Spleen (tissue), 11 donors: ENCODE data around the gene GRM5. TPM values are rescaled to one million over a fixed set of nuclear protein-coding genes. Genes with fewer than 3 reads are reported as not detected.

Source experiments
- DNase-seq: peaks from one replicate; pipeline ENCODE4 v3.0.0-alpha.2; 2020
- H3K27ac ChIP-seq, 8 donors: fragments of 200-600 bp; sonication (generic) in 7 of 8; 1 replicate in 4 of 8; 2 replicates in 4 of 8; pipeline versions ENCODE4 v1.5.0 to v1.8.0; 2016 to 2021; ENCODE audit warnings: inconsistent platforms in 4 of 8, mild to moderate bottlenecking in 4 of 8, moderate library complexity in 1 of 8
- H3K27me3 ChIP-seq, 7 donors: fragments of 200-600 bp; sonication (generic) in 6 of 7; replicated peaks in 1 of 7; 1 replicate in 4 of 7; 2 replicates in 3 of 7; pipeline versions ENCODE4 v1.5.0 to v1.8.0; 2016 to 2021; ENCODE audit warnings: inconsistent platforms in 3 of 7, mild to moderate bottlenecking in 1 of 7
- H3K36me3 ChIP-seq, 6 donors: fragments of 200-600 bp; sonication (generic) in 5 of 6; 1 replicate in 4 of 6; 2 replicates in 2 of 6; pipeline versions ENCODE4 v1.5.0 to v1.8.0; 2016 to 2021; ENCODE audit warnings: inconsistent platforms in 2 of 6
- H3K4me1 ChIP-seq, 6 donors: fragments of 200-600 bp; sonication (generic) in 5 of 6; 1 replicate in 3 of 6; 2 replicates in 3 of 6; pipeline versions ENCODE4 v1.5.0 to v1.8.0; 2016 to 2021; ENCODE audit warnings: inconsistent platforms in 3 of 6
- H3K4me3 ChIP-seq, 8 donors: fragments of 200-600 bp; sonication (generic) in 7 of 8; 1 replicate in 4 of 8; 2 replicates in 4 of 8; pipeline versions ENCODE4 v1.5.0 to v1.8.0; 2016 to 2021; ENCODE audit warnings: inconsistent platforms in 4 of 8, mild to moderate bottlenecking in 4 of 8, moderate library complexity in 2 of 8
- H3K9me3 ChIP-seq, 8 donors: fragments of 200-600 bp; sonication (generic) in 7 of 8; 1 replicate in 4 of 8; 2 replicates in 4 of 8; pipeline versions ENCODE4 v1.5.0 to v1.8.0; 2016 to 2021; ENCODE audit warnings: inconsistent platforms in 4 of 8
- POLR2A ChIP-seq, 3 donors: fragments of 450-650 bp; IDR thresholded peaks; one replicate each; pipeline ENCODE4 v1.5.1; 2017; ENCODE audit warnings: antibody characterized with exemption in 3 of 3, mild to moderate bottlenecking in 1 of 3
- POLR2AphosphoS5 ChIP-seq, 3 donors: sonication (generic); formaldehyde crosslinking; IDR thresholded peaks; one replicate each; pipeline ENCODE4 v1.5.1; 2017; ENCODE audit warnings: antibody characterized with exemption in 3 of 3
- WGBS, 5 donors: extraction: QIAGEN DNeasy Blood & Tissue Kit in 3 of 5; methylation state at CpG; one replicate each; pipeline versions ENCODE4 v1.1.5 to v1.1.7; 2013 to 2018; 5-methylcytosine and 5-hydroxymethylcytosine counted together
- intact Hi-C: fragments of 100-400 bp; cut with DNase I; formaldehyde crosslinking; loops from one replicate; pipeline ENCODE4 v1.15.0; 2023; ENCODE audit warnings: low total_unique reads
- polyA plus RNA-seq, 3 donors: library from polyadenylated mRNA; stranded (reverse); fragments of 200-250 nt; gene quantifications; one replicate each; pipeline ENCODE4 v1.2.1, GENCODE V29; 2013
- total RNA-seq, 7 donors: library from RNA; depleted of rRNA in 3 of 7; stranded (reverse); fragments of >200 nt in 3 of 7; fragmentation: NEBNext Ultra II Directional in 4 of 7; extraction: Animal tissue kit (Norgen Biotek cat#: 25700) in 4 of 7; gene quantifications; one replicate each; pipeline versions ENCODE4 v1.1.0 to v1.2.1, GENCODE V29; 2016 to 2021
- TF ChIP-seq, protein P1 (sequence below), 11 experiments: fragments of 200-600 bp in 7 of 11; fragments of 450-650 bp in 4 of 11; sonication (generic) in 4 of 11; IDR thresholded peaks in 8 of 11; conservative IDR thresholded peaks in 3 of 11; 1 replicate in 7 of 11; 2 replicates in 4 of 11; pipeline versions ENCODE4 v1.4.0 to v1.8.0; 2016 to 2021; ENCODE audit warnings: antibody characterized with exemption in 11 of 11, inconsistent platforms in 4 of 11, mild to moderate bottlenecking in 1 of 11
- donor health status: healthy with polysubstance abuse.
- donor health status: DM: no; HTN: no; CAD: no; lungs with moderate emphysema.
- donor health status: DM: no; HTN: no; CAD: no.
- donor health status: Bipolar disorder and iron deficiency.
- donor health status: healthy.
- donor health status: DM: no; HTN: no; CAD: no.
- donor health status: DM: yes; HTN: yes; CAD: no.

GRM5 gene
- total and polyA plus RNA-seq, 10 donors, result under 0.01 TPM; not detected in 9

- 69 to 95% (median 92%) methylated on average over 5 of the region's 5 CpGs for WGBS, 5 donors
- Histone ChIP-seq H3K4me3 (no peak overlapping the region), H3K27ac (no peak overlapping the region), H3K27me3 (no peaks in the 10 kb centered on the region), H3K4me1 (no peaks in the 10 kb centered on the region), H3K9me3 (no peaks in the 10 kb centered on the region), H3K36me3 (no peaks in the 10 kb centered on the region)
- TF ChIP-seq, protein P1, sequence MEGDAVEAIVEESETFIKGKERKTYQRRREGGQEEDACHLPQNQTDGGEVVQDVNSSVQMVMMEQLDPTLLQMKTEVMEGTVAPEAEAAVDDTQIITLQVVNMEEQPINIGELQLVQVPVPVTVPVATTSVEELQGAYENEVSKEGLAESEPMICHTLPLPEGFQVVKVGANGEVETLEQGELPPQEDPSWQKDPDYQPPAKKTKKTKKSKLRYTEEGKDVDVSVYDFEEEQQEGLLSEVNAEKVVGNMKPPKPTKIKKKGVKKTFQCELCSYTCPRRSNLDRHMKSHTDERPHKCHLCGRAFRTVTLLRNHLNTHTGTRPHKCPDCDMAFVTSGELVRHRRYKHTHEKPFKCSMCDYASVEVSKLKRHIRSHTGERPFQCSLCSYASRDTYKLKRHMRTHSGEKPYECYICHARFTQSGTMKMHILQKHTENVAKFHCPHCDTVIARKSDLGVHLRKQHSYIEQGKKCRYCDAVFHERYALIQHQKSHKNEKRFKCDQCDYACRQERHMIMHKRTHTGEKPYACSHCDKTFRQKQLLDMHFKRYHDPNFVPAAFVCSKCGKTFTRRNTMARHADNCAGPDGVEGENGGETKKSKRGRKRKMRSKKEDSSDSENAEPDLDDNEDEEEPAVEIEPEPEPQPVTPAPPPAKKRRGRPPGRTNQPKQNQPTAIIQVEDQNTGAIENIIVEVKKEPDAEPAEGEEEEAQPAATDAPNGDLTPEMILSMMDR (IDR thresholded peaks at IDR 0.05 in 8 of 11, conservative IDR thresholded peaks at IDR 0.05 in 3 of 11), result no peak
- TF ChIP-seq POLR2A (IDR thresholded peaks at IDR 0.05) (no peak), POLR2AphosphoS5 (IDR thresholded peaks at IDR 0.05) (no peak)
- intact Hi-C loops, result no loop called here
- no peak for DNase-seq
Observed at GRCh38 chr11:88534185-88534584, 531.6 kb downstream of the GRM5 start.

- WGBS, 5 donors, result 75 to 93% (median 83%) methylated on average over 1 of the region's 1 CpG
- intact Hi-C loops, result no loop called here
- no peaks in the 10 kb centered on the region for H3K36me3 ChIP-seq
- H3K4me1 ChIP-seq, result no peaks in the 10 kb centered on the region
- no peaks in the 10 kb centered on the region for H3K27me3 ChIP-seq
- H3K9me3 ChIP-seq, result no peaks in the 10 kb centered on the region
- H3K27ac ChIP-seq, result no peak overlapping the region
- TF ChIP-seq POLR2AphosphoS5 (IDR thresholded peaks at IDR 0.05) (no peak), POLR2A (IDR thresholded peaks at IDR 0.05) (no peak)
- TF ChIP-seq, protein P1 (IDR thresholded peaks at IDR 0.05 in 8 of 11, conservative IDR thresholded peaks at IDR 0.05 in 3 of 11), result no peak
- DNase-seq, result no peak
- H3K4me3 ChIP-seq, result no peak overlapping the region
Observed at GRCh38 chr11:88533001-88533400, 532.8 kb downstream of the GRM5 start.

DNA sequence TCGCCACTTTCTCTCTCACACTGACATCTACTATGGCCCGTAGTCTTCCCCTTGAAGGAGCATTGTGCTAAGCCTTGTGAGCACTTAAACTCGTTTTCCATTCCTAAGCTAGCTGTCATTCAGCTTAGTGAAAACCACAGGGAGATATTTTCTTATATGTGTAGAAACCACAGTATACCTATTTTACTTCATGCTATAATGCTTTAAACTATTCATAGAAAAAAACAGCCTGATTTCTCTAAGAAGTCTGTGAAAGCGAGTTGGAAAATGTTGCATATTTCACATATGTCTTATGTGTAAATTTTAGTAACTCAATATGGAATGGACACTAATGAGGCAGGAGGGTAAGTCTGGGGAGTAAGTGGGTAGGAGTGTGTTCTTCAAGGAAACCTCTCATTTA lies 534.0 kb downstream of the GRM5 start:
- Histone ChIP-seq H3K4me1 (no peaks in the 10 kb centered on the region), H3K27ac (no peak overlapping the region), H3K9me3 (no peaks in the 10 kb centered on the region), H3K27me3 (no peaks in the 10 kb centered on the region), H3K4me3 (no peak overlapping the region), H3K36me3 (no peaks in the 10 kb centered on the region)
- intact Hi-C loops, result no loop called here
- no peak for DNase-seq
- 78 to 84% (median 82%) methylated on average over 4 of the region's 4 CpGs for WGBS, 5 donors
- TF ChIP-seq POLR2AphosphoS5 (IDR thresholded peaks at IDR 0.05) (no peak), POLR2A (IDR thresholded peaks at IDR 0.05) (no peak)
- TF ChIP-seq, protein P1 (IDR thresholded peaks at IDR 0.05 in 8 of 11, conservative IDR thresholded peaks at IDR 0.05 in 3 of 11), result no peak

GRCh38 chr11:88529426-88529825 lies 536.4 kb downstream of the GRM5 start:
- intact Hi-C loops, result no loop called here
- H3K4me1 ChIP-seq, result no peaks in the 10 kb centered on the region

More at GRCh38 chr11:88529426-88529825, 536.4 kb downstream of the GRM5 start:
- no peaks in the 10 kb centered on the region for H3K36me3 ChIP-seq
- H3K27me3 ChIP-seq, result no peaks in the 10 kb centered on the region
- 92 to 98% (median 95%) methylated on average over 1 of the region's 1 CpG for WGBS, 5 donors
- TF ChIP-seq POLR2A (IDR thresholded peaks at IDR 0.05), result no peak
- TF ChIP-seq, protein P1 (IDR thresholded peaks at IDR 0.05 in 8 of 11, conservative IDR thresholded peaks at IDR 0.05 in 3 of 11), result no peak
- TF ChIP-seq POLR2AphosphoS5 (IDR thresholded peaks at IDR 0.05), result no peak
- no peak overlapping the region for H3K27ac ChIP-seq
- DNase-seq, result no peak
- H3K9me3 ChIP-seq, result no peaks in the 10 kb centered on the region
- H3K4me3 ChIP-seq, result no peak overlapping the region
